SU-DHL-6 (cell line): ENCODE data around the gene HSPB2.

Experiments
- H2AFZ ChIP-seq: fragments of 200-600 bp; sonication (generic); 2 replicates; pipeline ENCODE4 v1.6.1; 2014; ENCODE audit warnings: low read depth, mild to moderate bottlenecking, moderate library complexity, mixed read lengths, antibody characterized with exemption, low read length; ENCODE audit not compliant: severe bottlenecking
- H3F3A ChIP-seq: fragments of 200-600 bp; shearing (Covaris generic); 2 replicates; pipeline ENCODE4 v1.6.0; 2016; ENCODE audit warnings: antibody characterized with exemption, mild to moderate bottlenecking; ENCODE audit not compliant: insufficient read depth
- H3K27ac ChIP-seq: fragments of 200-600 bp; sonication (generic); 2 replicates; pipeline ENCODE4 v1.5.1; 2016; ENCODE audit warnings: low read depth, mild to moderate bottlenecking, low read length, moderate library complexity, mixed read lengths
- H3K27me3 ChIP-seq: fragments of 200-600 bp; sonication (generic), shearing (Covaris generic); 2 replicates; pipeline ENCODE4 v1.6.0; 2014; ENCODE audit warnings: mild to moderate bottlenecking, low read length
- H3K36me3 ChIP-seq: fragments of 200-600 bp; sonication (generic); 2 replicates; pipeline ENCODE4 v1.6.1; 2014; ENCODE audit warnings: mild to moderate bottlenecking, low read length, mixed read lengths
- H3K4me2 ChIP-seq: fragments of 300-600, 200-600 bp; shearing (Covaris generic), sonication (generic); 2 replicates; pipeline ENCODE4 v1.6.0; 2014; ENCODE audit warnings: low read length, low read depth, mild to moderate bottlenecking; ENCODE audit not compliant: poor library complexity, severe bottlenecking
- H3K4me3 ChIP-seq: fragments of 200-600 bp; sonication (generic); 2 replicates; pipeline ENCODE4 v1.5.1; 2014; ENCODE audit warnings: antibody characterized with exemption, low read length, mild to moderate bottlenecking, mixed read lengths; ENCODE audit not compliant: insufficient read depth, poor library complexity, severe bottlenecking
- H3K79me2 ChIP-seq: fragments of 200-600 bp; sonication (generic); 2 replicates; pipeline ENCODE4 v1.6.1; 2014; ENCODE audit warnings: mild to moderate bottlenecking, low read length, moderate library complexity; ENCODE audit not compliant: insufficient read depth
- H3K9ac ChIP-seq: fragments of 200-600 bp; sonication (generic); 2 replicates; pipeline ENCODE4 v1.7.0; 2014; ENCODE audit warnings: mild to moderate bottlenecking, low read length
- H3K9me2 ChIP-seq: fragments of 200-600 bp; sonication (generic); replicated peaks from 2 replicates; pipeline ENCODE4 v1.6.1; 2014; ENCODE audit warnings: low read length; ENCODE audit not compliant: insufficient read depth
- H3K9me3 ChIP-seq: fragments of 200-600 bp; sonication (generic); 2 replicates; pipeline ENCODE4 v1.6.1; 2014; ENCODE audit warnings: low read length, mixed read lengths; ENCODE audit not compliant: insufficient read depth
- H4K20me1 ChIP-seq: fragments of 200-600 bp; sonication (generic); 2 replicates; pipeline ENCODE4 v1.6.1; 2014; ENCODE audit warnings: low read depth, mild to moderate bottlenecking, antibody characterized with exemption, low read length, moderate library complexity, mixed read lengths
- EZH2phosphoT487 ChIP-seq: fragments of 200-600 bp; sonication (generic), shearing (Covaris generic); conservative IDR thresholded peaks from 2 replicates; pipeline ENCODE4 v1.6.1; 2018; ENCODE audit warnings: mild to moderate bottlenecking, antibody characterized with exemption, low read length, moderate library complexity, mixed read lengths
- TF ChIP-seq, protein P1 (sequence below): fragments of 200-600 bp; sonication (generic); IDR thresholded peaks from one replicate; pipeline ENCODE4 v1.5.1; 2017; ENCODE audit warnings: antibody characterized with exemption, mild to moderate bottlenecking, low read length, moderate library complexity; ENCODE audit not compliant: insufficient read depth, poor library complexity, severe bottlenecking

HSPB2 gene

DNA sequence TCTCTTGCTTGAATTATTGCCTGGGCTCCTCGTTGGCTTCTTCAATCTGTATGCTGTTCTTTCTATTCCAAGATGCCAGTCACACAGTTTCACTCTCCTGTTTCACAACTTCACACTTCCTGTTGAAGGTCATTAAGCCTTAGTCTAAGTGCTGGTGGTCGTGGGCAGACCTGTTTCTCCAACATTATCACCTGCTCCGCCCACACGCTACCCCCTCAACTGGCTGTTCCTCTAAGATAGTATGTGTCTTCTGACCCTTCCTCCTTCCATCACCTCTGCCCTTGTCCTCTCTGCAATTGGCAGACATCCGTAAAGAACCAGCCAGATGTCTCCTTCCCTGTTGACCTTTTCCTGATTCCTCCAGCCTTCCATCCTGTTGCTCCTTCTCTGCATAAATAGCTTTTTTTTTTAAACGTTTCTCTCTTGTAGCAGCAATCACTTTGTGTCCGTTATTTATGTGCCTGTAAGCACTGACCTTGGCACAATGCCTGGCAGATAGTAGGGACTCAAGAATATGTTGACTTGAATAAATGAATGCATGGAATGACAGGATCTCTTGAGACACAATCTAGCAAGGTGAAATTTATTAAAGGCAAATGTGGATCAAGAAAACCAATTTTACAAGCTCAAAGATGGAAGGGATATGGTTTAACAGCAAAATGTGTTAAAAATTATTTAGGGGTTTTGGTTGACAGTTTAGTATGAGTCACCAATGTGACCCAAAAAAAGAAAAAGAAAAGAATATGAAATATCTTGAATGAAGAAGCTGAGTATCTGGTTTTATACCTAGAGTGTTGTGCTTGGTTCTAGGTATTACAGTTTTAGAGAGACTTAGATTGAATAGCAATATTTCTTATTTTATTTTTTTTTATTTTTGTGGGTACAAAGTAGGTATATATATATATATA, 37.2 kb downstream of the HSPB2 start:
- no peaks in the 10 kb centered on the region for H3K27me3 ChIP-seq
- no peak overlapping the region for H3K9ac ChIP-seq
- no peaks in the 10 kb centered on the region for H3K9me2 ChIP-seq
- H3K36me3 ChIP-seq: no peaks in the 10 kb centered on the region
- no peak overlapping the region for H3K27ac ChIP-seq
- H3K79me2 ChIP-seq: no peaks in the 10 kb centered on the region
- no peak overlapping the region for H3K4me2 ChIP-seq
- TF ChIP-seq, protein P1, sequence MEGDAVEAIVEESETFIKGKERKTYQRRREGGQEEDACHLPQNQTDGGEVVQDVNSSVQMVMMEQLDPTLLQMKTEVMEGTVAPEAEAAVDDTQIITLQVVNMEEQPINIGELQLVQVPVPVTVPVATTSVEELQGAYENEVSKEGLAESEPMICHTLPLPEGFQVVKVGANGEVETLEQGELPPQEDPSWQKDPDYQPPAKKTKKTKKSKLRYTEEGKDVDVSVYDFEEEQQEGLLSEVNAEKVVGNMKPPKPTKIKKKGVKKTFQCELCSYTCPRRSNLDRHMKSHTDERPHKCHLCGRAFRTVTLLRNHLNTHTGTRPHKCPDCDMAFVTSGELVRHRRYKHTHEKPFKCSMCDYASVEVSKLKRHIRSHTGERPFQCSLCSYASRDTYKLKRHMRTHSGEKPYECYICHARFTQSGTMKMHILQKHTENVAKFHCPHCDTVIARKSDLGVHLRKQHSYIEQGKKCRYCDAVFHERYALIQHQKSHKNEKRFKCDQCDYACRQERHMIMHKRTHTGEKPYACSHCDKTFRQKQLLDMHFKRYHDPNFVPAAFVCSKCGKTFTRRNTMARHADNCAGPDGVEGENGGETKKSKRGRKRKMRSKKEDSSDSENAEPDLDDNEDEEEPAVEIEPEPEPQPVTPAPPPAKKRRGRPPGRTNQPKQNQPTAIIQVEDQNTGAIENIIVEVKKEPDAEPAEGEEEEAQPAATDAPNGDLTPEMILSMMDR: no peak
- no peak for TF ChIP-seq EZH2phosphoT487
- no peaks in the 10 kb centered on the region for H3F3A ChIP-seq
- no peaks in the 10 kb centered on the region; the same call in 1 of the 2 replicates for H3K9me3 ChIP-seq
- no peaks in the 10 kb centered on the region for H4K20me1 ChIP-seq
- H2AFZ ChIP-seq: no peak overlapping the region
- H3K4me3 ChIP-seq: no peak overlapping the region

DNA sequence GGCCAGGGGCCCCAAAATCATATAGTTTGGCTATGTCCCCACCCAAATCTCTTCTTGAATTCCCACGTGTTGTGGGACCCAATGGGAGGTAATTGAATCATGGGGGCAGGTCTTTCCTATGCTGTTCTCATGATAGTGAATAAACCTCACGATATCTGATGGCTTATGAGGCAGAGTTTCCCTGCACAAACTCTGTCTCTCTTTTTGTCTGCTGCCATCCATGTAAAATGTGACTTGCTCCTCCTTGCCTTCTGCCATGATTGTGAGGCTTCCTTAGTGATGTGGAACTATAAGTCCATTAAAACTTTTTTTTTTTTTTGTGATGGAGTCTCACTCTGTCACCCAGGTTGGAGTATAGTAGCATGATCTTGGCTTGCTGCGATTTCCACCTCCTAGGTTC, 39.0 kb downstream of the HSPB2 start:
- H3K9me2 ChIP-seq: no peaks in the 10 kb centered on the region
- no peak for TF ChIP-seq EZH2phosphoT487
- TF ChIP-seq, protein P1: no peak

DNA sequence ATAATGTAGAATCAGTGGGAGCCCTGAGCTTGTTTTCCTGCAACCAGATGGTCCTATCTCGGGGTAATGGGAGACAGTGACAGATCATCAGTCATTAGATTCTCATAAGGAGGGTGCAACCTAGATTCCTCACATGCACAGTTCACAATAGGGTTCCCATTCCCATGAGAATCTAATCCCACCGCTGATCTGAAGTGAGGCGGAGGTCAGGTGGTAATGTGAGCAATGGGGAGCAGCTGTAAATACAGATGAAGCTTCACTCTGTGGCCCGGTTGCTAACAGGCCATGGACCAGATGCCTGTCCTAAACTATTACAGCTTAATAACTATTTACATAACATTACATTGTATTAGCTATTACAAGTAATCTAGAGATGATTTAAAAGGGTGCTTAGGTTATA, 41.6 kb downstream of the HSPB2 start:
- H3K36me3 ChIP-seq: no peaks in the 10 kb centered on the region
- no peak overlapping the region for H2AFZ ChIP-seq
- H3F3A ChIP-seq: no peaks in the 10 kb centered on the region
- H3K79me2 ChIP-seq: no peaks in the 10 kb centered on the region
- no peaks in the 10 kb centered on the region for H3K9me2 ChIP-seq
- H3K4me2 ChIP-seq: no peak overlapping the region
- no peak overlapping the region for H3K27ac ChIP-seq
- H3K9ac ChIP-seq: no peak overlapping the region
- no peaks in the 10 kb centered on the region for H3K27me3 ChIP-seq
- no peaks in the 10 kb centered on the region; the same call in 1 of the 2 replicates for H3K9me3 ChIP-seq
- TF ChIP-seq, protein P1: no peak
- no peak for TF ChIP-seq EZH2phosphoT487
- no peak overlapping the region for H3K4me3 ChIP-seq
- H4K20me1 ChIP-seq: no peaks in the 10 kb centered on the region

More for the DNA sequence above, 39.0 kb downstream of the HSPB2 start:
- H3K9ac ChIP-seq: no peak overlapping the region
- no peaks in the 10 kb centered on the region for H4K20me1 ChIP-seq
- no peak overlapping the region for H3K27ac ChIP-seq
- H3K27me3 ChIP-seq: no peaks in the 10 kb centered on the region
- no peaks in the 10 kb centered on the region for H3K36me3 ChIP-seq
- H3F3A ChIP-seq: no peaks in the 10 kb centered on the region
- no peak overlapping the region for H2AFZ ChIP-seq
- no peaks in the 10 kb centered on the region for H3K79me2 ChIP-seq
- no peak overlapping the region for H3K4me3 ChIP-seq
- H3K4me2 ChIP-seq: no peak overlapping the region
- no peaks in the 10 kb centered on the region; the same call in 1 of the 2 replicates for H3K9me3 ChIP-seq
